HEK293T (cell line): Measurements from ENCODE around the gene UBAP2L.

Experiments used
- CTCF ChIA-PET: fragments of 350-600 bp; formaldehyde crosslinking; extraction: SDS; loops from one replicate; lab custom pipeline; 2021; ENCODE audit warnings: antibody characterized with exemption, inconsistent platforms; lab: Yijun Ruan, JAX
- POLR2A ChIA-PET: fragments of 350-600 bp; formaldehyde crosslinking; extraction: SDS; loops from one replicate; lab custom pipeline; 2020; ENCODE audit warnings: antibody characterized with exemption, inconsistent platforms; lab: Yijun Ruan, JAX
- DNase-seq: peaks from one replicate; pipeline ENCODE4 v3.0.0; 2012; ENCODE audit warnings: mixed read lengths; ENCODE audit errors: extremely low spot score
- ARNT ChIP-seq: fragments of 450-650 bp; IDR thresholded peaks from 2 replicates; pipeline ENCODE4 v1.6.1; 2017; ENCODE audit warnings: mild to moderate bottlenecking
- BHLHE40 ChIP-seq: fragments of 450-650 bp; IDR thresholded peaks from 2 replicates; pipeline ENCODE4 v1.6.1; 2016; ENCODE audit warnings: mild to moderate bottlenecking, moderate library complexity, borderline replicate concordance
- CTBP1 ChIP-seq: fragments of 450-650 bp; IDR thresholded peaks from 2 replicates; pipeline ENCODE4 v1.6.1; 2016; ENCODE audit warnings: borderline replicate concordance
- ELF4 ChIP-seq: fragments of 450-650 bp; IDR thresholded peaks from 2 replicates; pipeline ENCODE4 v1.6.1; 2017; ENCODE audit warnings: antibody characterized with exemption
- FOXA1 ChIP-seq: fragments of 450-650 bp; IDR thresholded peaks from 2 replicates; pipeline ENCODE4 v1.6.1; 2016; ENCODE audit warnings: mild to moderate bottlenecking
- FOXK2 ChIP-seq: fragments of 450-650 bp; IDR thresholded peaks from 2 replicates; pipeline ENCODE4 v1.6.1; 2016; ENCODE audit warnings: mild to moderate bottlenecking
- FOXM1 ChIP-seq: fragments of 450-650 bp; IDR thresholded peaks from 2 replicates; pipeline ENCODE4 v1.6.1; 2017; ENCODE audit warnings: mild to moderate bottlenecking, borderline replicate concordance
- HDGF ChIP-seq: fragments of 450-650 bp; IDR thresholded peaks from 2 replicates; pipeline ENCODE4 v1.6.1; 2017; ENCODE audit warnings: antibody characterized with exemption, borderline replicate concordance
- L3MBTL2 ChIP-seq: fragments of 450-650 bp; conservative IDR thresholded peaks from 2 replicates; pipeline ENCODE4 v1.6.1; 2016; ENCODE audit warnings: mild to moderate bottlenecking
- LEF1 ChIP-seq: fragments of 450-650 bp; IDR thresholded peaks from 2 replicates; pipeline ENCODE4 v1.6.1; 2017; ENCODE audit warnings: mild to moderate bottlenecking, borderline replicate concordance
- NFRKB ChIP-seq: fragments of 450-650 bp; IDR thresholded peaks from 2 replicates; pipeline ENCODE4 v1.6.1; 2016; ENCODE audit warnings: mild to moderate bottlenecking, moderate library complexity
- PKNOX1 ChIP-seq: fragments of 450-650 bp; IDR thresholded peaks from 2 replicates; pipeline ENCODE4 v1.6.1; 2016
- SP1 ChIP-seq: fragments of 450-650 bp; IDR thresholded peaks from 2 replicates; pipeline ENCODE4 v1.6.1; 2017
- SUZ12 ChIP-seq: fragments of 450-650 bp; IDR thresholded peaks from 2 replicates; pipeline ENCODE4 v1.6.1; 2016; ENCODE audit warnings: mild to moderate bottlenecking
- TARDBP ChIP-seq: fragments of 450-650 bp; IDR thresholded peaks from 2 replicates; pipeline ENCODE4 v1.6.1; 2016
- ZNF384 ChIP-seq: fragments of 450-650 bp; IDR thresholded peaks from 2 replicates; pipeline ENCODE4 v1.6.1; 2016

The UBAP2L gene

GRCh38 chr1:154220071-154220969 lies at the start of gene UBAP2L:
TSS of gene UBAP2L (plus strand) at chr1:154220955. CDS start at chr1:154225124, 4,169 bp downstream.
- TF ChIP-seq PKNOX1 (no peak), ARNT (no peak), ELF4 (peak; percentile 84), NFRKB (peak; percentile 95), BHLHE40 (no peak), CTBP1 (no peak), L3MBTL2 (peak; percentile 96), FOXK2 (no peak), SP1 (no peak)
- peak; percentile 98 for DNase-seq
- ChIA-PET CTCF (interaction anchor here (0.5 to 0.8 kb wide), 3 partner anchors 48 to 234 kb away, joined by 3 to 5 read pairs (median 3); partner anchors contain the start of gene RAB13), POLR2A (interaction anchor here (0.6 to 2.7 kb wide), 19 partner anchors 10 to 586 kb away, joined by 3 to 14 read pairs (median 4); partner anchors contain the start of genes CHTOP, RPS27 and TPM3)

GRCh38 chr1:154171223-154171583 lies 49.6 kb upstream of the UBAP2L start:
- no peak for DNase-seq
- CTCF ChIA-PET: no interaction called here
- POLR2A ChIA-PET: no interaction called here
- TF ChIP-seq FOXK2 (no peak), TARDBP (no peak), ELF4 (no peak), ARNT (no peak), PKNOX1 (no peak), SUZ12 (no peak)

- no peak for TF ChIP-seq ARNT
- no peak for TF ChIP-seq FOXA1
- no peak for TF ChIP-seq ELF4
- TF ChIP-seq ZNF384: no peak
- ChIA-PET CTCF (no interaction called here), POLR2A (no interaction called here)
- DNase-seq: no peak
Measured at GRCh38 chr1:154171880-154172279, 48.9 kb upstream of the UBAP2L start.

- no peak for TF ChIP-seq L3MBTL2
- TF ChIP-seq CTBP1: no peak
- TF ChIP-seq ELF4: no peak
- TF ChIP-seq HDGF: no peak
- TF ChIP-seq PKNOX1: no peak
- no peak for TF ChIP-seq ARNT
- no peak for TF ChIP-seq BHLHE40
- no peak for TF ChIP-seq LEF1
- no peak for TF ChIP-seq ZNF384
- TF ChIP-seq SUZ12: no peak
- no peak for TF ChIP-seq FOXK2
- TF ChIP-seq FOXA1: no peak
- ChIA-PET POLR2A (no interaction called here), CTCF (no interaction called here)
- DNase-seq: no peak
Measured at GRCh38 chr1:154174654-154175053, 46.1 kb upstream of the UBAP2L start.

GRCh38 chr1:154176337-154176736 lies 44.4 kb upstream of the UBAP2L start:
- CTCF ChIA-PET: interaction anchor here (0.6 to 0.7 kb wide), 3 partner anchors 21 to 45 kb away, joined by 3 to 4 read pairs (median 3); no protein-coding TSS in a partner anchor
- POLR2A ChIA-PET: no interaction called here
- TF ChIP-seq TARDBP (no peak), CTBP1 (no peak), NFRKB (no peak), SP1 (no peak), HDGF (no peak), ARNT (no peak), FOXM1 (no peak), BHLHE40 (no peak)
- DNase-seq: no peak

GRCh38 chr1:154178013-154178412 lies 42.7 kb upstream of the UBAP2L start:
- TF ChIP-seq FOXM1 (no peak), ELF4 (no peak), L3MBTL2 (no peak), PKNOX1 (no peak), LEF1 (no peak), SUZ12 (no peak), CTBP1 (no peak), FOXA1 (no peak), ZNF384 (no peak), BHLHE40 (no peak), HDGF (no peak), FOXK2 (no peak), ARNT (no peak), TARDBP (no peak)
- ChIA-PET POLR2A (interaction anchor here (1.3 kb wide), 1 partner anchor 188 kb away, joined by 3 read pairs; no protein-coding TSS in a partner anchor), CTCF (interaction anchor here (0.9 to 1.1 kb wide), 2 partner anchors 21 to 157 kb away, joined by 3 read pairs; no protein-coding TSS in a partner anchor)
- DNase-seq: no peak
